Stimulated activated CD4-positive, alpha-beta T cell treated with anti-CD3 and anti-CD28 coated beads, Interleukin-1b, Interleukin-23, amount 100 ng/mL, for 1 hour (primary cell): ENCODE measurements around the gene CDC14B.

ENCODE experiments used
- DNase-seq, 2 donors: peaks; one replicate each; pipeline ENCODE4 v3.0.0-alpha.2; 2020; ENCODE audit warnings: low read depth in 2 of 2

Gene CDC14B

DNA sequence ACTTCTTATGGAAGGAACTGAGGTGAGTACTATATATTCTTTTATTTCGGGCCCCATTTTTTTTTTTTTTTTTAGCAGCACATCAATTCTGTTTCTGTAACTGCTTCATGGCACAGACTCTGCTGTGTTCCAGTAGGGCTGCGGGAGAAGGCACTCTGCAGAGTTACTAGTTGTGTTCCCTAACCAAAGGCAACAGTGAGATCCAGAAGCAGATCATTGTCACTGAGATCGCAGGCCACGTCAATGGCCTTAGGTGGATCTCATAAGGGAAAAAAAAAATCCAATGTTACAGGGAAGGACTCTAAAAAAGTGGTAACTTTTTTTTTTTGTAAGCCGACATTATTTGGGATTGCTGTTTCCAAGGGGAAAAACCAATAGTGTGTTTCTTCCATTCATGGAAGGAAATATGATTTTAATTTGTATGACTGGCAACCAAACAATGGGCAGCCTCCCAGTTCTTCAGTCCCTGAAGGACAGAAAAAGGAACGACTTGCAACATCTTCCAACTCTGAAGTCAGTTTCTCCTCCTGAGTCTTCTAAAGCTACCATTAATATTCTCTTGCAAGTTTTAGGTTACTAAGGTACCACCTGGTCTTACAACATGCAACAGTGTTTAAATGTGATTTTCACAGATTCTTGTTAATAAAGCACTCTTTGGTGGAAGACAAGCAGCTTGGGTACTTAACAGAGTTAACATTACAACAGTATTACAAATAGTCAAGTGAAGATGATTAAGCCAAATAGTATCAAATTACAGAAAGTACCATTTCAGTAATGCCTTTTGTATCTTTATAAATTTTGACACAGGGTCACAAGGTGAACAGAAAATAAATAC, 116.9 kb downstream of the CDC14B start:
- DNase-seq = no peak

DNA sequence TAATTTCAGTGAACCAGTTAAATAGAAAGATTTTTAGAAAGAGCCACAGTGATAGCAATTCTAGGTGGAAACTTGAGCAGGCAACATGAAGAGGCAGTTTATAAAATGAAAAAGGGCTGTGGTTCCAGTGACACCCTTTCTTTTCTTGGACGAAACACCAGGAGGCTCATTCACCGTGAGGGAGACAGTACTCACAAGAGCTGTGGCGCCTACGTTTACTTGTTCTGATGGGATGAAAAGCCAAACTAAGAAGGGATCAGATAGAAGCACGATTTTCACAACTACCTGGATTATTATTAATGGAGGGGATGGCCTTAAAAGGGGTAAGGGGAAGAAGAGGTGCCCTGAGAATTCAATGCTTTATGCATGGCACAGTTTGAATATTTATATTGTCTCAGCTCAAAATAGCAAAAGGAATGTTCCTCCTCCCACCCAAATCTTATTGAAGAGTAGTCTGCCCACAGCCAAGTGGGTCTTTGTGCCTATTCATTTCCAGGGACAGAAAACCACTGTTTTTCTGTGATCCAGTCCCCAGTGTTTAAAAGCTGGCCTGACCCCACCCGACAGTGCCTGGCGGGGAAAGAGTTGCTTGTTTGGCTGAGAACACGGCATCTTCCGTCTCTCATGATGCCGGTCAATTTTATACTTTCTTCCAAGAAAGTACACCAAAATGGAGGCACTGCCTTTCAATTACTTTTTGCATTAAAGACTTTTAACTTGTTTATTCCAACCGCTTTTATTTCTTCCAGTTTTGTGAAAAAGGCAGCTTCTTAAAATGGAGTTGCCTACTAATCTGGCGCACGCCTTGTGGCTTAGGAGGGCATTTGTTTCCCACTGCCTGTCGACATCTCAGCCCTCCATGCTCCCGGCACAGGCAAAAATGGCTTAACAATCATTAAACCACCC, 117.8 kb downstream of the CDC14B start:
- DNase-seq = no peak

GRCh38 chr9:96500696-96501632, 118.7 kb downstream of the CDC14B start:
- no peak for DNase-seq

DNA sequence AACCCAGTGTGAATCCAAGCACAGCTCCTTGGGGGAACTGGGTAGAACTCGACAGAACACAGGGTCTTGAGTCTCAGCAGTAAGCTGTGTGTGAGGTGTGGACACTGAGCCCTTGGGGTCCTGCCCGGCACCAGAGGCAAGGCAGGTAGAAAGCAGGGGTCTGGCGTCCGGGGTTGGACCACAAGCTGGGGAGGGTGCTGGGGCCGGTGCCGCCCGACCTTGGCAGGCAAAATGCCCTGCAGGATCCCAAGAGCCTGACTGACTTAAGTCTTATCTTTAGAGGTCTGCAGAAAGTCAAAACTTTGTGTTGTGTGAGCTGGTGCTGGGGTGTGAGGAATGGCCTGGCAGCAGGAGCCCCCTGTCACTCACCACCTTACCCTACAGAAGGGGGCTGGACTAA, 120.4 kb downstream of the CDC14B start:
- DNase-seq = no peak

DNA sequence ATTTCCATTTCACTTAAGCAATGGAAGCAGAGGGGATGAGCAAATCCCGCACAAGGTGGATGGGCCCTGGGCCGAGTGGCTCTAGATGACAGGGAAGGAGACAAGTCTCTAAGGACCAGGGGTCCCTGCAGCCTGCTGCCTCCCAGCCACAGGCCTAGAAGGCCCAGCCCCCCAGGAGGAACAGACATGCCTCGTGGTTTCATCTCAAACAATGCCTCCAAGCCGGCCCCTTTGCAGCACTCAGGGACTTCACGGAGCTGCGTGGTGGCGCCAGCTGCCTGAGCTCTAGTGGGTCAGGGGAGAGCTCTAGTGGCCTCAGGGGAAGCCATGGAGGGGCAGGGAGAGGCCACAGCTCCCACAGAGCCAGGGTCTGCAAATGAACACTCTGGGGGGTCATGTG, 120.8 kb downstream of the CDC14B start:
- DNase-seq = no peak

DNA sequence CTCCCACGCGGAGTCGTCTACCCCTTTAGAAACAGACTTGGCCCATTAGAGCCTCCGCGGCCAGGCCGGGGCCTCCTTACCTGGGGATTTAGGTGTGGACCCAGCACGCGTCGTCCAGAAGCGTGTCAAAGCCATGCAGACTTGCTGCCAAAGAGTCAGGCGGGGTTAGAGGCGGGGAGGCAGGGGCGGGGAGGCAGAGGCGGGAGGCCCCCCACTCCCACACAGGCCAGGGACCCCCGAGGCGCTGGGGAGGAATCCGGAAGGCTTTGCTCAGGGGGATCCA, 122.6 kb downstream of the CDC14B start:
- no peak for DNase-seq

- no peak for DNase-seq
Observed at GRCh38 chr9:96496368-96497116, 123.1 kb downstream of the CDC14B start.

DNA sequence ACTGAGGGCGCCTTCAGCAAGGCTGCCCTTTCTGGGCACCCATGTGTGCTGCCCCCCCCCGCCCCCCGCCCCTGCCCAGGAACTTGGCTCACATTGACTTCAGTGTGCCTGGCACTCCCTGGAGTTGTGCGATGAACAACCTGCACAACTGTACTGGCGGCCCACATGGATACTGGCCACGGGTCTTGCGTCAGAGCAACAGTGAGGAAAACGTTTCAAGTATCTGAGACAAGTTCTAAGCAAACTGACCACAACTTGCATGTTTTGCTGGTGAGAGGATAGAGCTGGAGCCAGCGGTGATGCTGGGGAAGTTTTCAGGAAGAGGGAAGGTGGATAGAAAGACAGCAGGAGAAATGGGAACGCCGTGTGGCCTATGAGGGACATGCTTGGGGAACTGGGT, 124.3 kb downstream of the CDC14B start:
- no peak for DNase-seq

- DNase-seq = no peak
Observed at GRCh38 chr9:96494215-96494800, 125.3 kb downstream of the CDC14B start.

GRCh38 chr9:96493757-96494156, 125.9 kb downstream of the CDC14B start:
- DNase-seq = no peak

DNA sequence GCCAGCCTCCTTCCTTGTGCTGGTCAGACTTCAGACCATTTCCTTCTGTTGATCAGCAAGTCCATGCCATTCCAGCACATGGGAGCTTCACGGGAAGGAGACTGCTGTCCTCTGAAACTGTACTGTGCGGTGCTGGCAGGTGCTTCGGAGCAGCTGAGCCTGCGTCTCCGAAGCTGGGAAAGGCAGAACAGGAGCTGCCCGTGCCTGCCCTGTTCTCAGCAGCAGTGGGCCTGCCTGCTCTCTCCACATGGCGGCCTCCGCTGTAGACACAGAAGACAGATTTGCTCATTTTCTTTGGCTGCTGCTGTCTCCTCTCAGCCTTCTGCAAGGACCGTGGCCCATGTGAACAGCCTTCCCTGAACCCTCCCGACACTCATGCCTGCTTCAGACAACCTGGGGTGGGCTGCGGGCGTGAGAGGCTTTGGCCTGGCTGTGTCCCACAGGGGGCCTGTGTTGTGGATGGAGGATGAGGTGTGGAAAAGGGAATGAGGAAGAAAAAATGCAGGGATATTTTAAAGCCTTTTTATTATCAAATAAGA, 126.6 kb downstream of the CDC14B start:
- DNase-seq = no peak

DNA sequence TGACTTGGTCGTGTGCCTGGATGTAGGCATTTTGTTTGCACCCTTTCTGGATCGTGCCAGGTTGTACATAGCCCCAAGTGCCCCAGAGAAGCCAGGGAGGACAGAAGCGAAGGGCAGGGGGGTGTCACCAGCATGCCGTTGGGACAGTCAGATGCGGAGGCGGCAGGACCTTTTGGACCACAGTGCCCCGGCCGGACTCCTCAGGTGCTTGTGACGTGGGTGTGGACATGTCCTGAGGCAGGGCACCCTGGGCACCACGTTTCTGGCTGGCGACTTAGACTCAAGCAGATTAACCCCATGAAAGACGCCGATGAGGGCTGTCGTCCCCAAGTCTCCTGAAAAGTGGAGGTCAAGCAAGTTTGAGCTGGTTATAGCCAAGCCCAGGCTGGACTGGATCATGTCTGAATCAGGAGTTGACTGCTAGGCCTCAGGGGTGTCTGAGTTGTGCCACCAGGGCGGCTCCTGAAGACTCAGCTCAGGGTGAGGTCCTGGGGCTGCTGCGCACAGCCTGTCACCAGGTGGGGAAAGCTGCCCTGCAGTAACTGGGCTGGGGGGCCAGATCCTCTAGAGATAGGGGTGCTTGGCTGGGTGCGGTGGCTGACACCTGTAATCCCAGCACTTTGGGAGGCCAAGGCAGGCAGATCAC, 127.6 kb downstream of the CDC14B start:
- DNase-seq = no peak

DNA sequence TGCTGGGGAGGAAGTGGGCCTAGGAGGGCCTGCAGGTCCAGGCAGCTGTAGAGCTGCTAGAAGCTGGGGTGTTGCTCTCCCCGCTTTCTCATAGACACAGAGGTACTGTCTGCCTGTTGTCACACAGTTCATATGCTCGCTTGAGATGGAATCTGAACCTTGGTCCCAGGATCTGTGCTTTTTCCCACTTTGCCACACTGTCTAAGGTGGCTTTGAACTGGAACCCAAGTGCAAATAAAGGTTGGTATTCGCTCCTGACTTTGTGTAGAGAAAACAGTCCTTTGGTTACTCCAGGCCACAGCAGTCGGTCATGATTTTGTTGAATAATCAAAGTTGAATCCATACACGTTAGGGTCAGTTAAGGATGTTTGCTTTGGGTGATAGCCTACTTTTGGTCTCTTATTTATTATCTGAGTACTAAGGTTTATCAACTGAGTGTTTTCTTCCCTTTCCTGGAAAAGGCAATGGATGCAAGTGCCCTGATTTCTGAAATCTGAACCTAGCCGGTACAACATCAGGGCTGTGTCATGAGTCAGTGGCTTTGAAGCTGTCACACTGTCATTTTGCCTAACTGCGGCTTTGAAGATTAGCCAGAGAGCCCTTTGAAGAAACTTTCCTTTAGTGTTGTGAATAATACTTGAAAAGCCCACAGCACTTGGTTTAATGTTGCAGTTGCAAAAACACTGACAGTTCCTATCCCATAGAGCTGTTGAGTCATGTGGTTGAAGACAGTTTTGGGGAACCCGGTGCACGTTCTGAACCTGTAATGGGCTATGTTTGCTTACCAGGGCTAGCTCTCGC, 128.4 kb downstream of the CDC14B start:
- no peak for DNase-seq

DNA sequence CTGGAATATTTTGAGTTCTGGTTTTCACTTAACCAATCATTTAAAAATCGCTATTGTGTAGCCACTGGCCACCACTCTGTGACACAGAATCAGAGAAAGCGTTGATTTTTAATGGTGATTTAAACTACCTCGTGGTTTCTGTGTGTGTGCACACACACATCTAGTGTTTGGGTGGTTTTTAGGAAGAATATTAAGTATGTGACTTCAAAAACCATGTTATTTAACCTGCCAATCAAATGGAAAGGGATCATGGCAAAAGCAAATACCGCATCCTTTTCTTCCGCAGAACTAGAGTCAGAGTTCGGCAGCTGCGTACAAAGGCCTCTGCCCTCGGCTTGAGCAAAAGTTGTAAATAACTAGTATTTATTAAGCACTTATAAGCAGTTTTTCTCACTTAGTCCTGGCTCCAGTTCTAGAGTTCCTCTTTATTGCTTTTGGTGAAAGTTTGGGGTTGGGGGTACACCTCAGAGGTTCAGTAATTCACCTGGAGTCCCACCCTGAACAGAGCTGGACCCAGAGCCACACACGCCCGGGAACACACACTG, 129.0 kb downstream of the CDC14B start:
- no peak for DNase-seq

DNA sequence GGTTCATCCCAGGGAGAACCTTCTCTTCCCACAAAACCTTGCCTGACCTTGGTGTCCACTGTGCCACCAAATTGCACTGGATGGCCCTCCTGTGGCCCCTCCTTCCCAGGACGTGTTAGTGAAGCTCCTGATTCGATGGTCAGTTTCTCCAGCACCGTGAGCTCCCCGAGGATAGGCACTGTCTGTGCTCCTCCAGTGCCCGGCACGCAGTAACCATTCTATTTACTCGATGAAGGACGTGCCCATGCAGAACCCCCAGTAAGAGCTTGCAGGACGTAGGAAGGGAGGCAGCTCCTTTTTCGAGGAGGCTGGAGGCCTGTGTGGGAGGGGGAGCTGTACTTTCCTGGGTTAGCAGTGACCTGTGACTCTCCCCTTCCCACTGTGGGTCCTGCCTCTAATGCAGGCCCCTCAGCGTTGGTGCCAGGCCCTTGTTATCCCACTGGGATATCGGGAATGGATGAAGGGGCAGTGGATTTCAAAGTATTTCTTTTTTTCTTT, 130.1 kb downstream of the CDC14B start:
- DNase-seq = no peak

DNA sequence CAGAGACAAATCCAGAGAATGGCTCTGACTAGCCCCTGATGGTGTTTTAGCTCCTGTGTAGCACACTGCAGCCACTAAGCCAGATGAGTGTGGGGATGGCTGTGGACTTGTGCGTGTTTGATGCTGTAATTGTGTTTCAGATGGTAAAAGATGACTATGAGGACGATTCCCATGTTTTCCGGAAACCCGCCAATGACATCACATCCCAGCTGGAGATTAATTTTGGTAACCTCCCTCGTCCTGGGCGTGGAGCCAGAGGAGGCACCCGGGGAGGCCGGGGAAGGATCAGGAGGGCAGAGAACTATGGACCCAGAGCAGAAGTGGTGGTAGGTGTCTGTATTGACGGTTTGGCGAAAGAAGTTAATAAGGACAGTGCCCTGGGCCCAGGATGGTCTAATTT, 131.7 kb downstream of the CDC14B start:
- DNase-seq = no peak

GRCh38 chr9:96487029-96487396, 132.6 kb downstream of the CDC14B start:
- no peak for DNase-seq

DNA sequence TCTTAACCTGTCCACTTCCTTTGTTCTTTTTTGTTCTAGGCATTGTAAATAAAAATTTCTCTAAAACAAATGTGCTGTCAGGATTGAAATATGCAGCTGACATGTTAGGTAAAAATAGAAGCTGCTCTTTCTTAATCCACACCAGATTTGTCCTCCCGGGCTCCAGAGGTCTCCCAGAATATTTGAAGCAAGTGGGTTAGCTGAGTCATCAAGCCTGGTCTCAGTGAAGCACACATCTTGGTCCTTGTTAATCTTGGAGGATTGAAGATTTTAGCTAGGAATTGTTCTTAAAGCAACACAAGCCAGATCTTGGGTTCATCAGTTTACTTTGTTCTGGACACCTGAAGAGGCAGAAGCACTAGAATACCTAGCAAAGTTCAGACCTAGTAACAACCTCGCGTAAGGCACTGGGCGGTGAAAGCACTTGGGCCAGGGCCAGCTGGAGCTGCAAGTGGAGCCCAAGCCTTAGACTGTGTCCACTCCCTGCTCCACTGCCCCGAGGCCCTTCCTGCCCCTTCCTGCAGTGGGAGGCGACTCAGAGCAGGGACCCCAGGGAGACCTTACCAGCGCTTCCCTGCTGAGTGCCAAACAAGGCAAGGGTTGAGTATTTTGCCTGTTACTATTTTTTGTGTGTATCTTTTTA, 133.1 kb downstream of the CDC14B start:
- no peak for DNase-seq
